AG04450 (cell line): ENCODE measurements around the gene EFCAB6. TPM values are rescaled to one million over a fixed set of nuclear protein-coding genes. Genes with fewer than 3 reads are reported as not detected.

Experiments
- CTCF ChIA-PET: fragments of 300-600, 350-600 bp; formaldehyde crosslinking; extraction: SDS; loops from one replicate; lab custom pipeline; 2022; ENCODE audit warnings: antibody characterized with exemption, inconsistent platforms; lab: Charles Lee
- POLR2A ChIA-PET: fragments of 350-600 bp; formaldehyde crosslinking; extraction: SDS; loops from one replicate; lab custom pipeline; 2021; ENCODE audit warnings: antibody characterized with exemption, inconsistent platforms; lab: Yijun Ruan, JAX
- DNase-seq: peaks from one replicate; pipeline ENCODE4 v3.0.0-alpha.2; 2011; ENCODE audit warnings: low read depth, low spot score
- H3K27ac ChIP-seq: one replicate; pipeline ENCODE4 v1.5.1; 2012; ENCODE audit warnings: low read depth, low read length, control low read depth
- H3K27me3 ChIP-seq: one replicate; pipeline ENCODE4 v1.6.0; 2012; ENCODE audit warnings: low read length; ENCODE audit not compliant: control insufficient read depth, insufficient read depth
- H3K4me3 ChIP-seq: 2 replicates; pipeline ENCODE4 v1.5.1; 2011; ENCODE audit warnings: mild to moderate bottlenecking, low read depth, low read length, control low read depth
- H3K9me3 ChIP-seq: 2 replicates; pipeline ENCODE4 v1.5.1; 2012; ENCODE audit warnings: low read length; ENCODE audit not compliant: control insufficient read depth, insufficient read depth
- CTCF ChIP-seq: IDR thresholded peaks from 2 replicates; pipeline ENCODE4 v1.5.1; 2011; ENCODE audit warnings: low read depth, low read length, control low read depth, inconsistent platforms
- polyA plus RNA-seq: library from polyadenylated mRNA; depleted of rRNA; stranded (reverse); fragments of >200 nt; gene quantifications from 2 replicates; pipeline ENCODE4 v1.2.3, GENCODE V29; 2011

Gene EFCAB6
- polyA plus RNA-seq, 1 experiment: 1.4 TPM

- H3K4me3 ChIP-seq: no peak overlapping the region
- no peak for DNase-seq
- no peak overlapping the region for H3K27ac ChIP-seq
- CTCF ChIA-PET: no interaction called here
- H3K9me3 ChIP-seq: peaks cover 6% of the 10 kb centered on the region; the same call in 1 of the 2 replicates
- TF ChIP-seq CTCF: no peak
- POLR2A ChIA-PET: no interaction called here
- peaks cover 3% of the 10 kb centered on the region for H3K27me3 ChIP-seq
Measured at GRCh38 chr22:43567691-43568324, 244.3 kb downstream of the EFCAB6 start.

GRCh38 chr22:43566561-43567332 is 245.4 kb downstream of the EFCAB6 start:
- TF ChIP-seq CTCF: no peak
- ChIA-PET POLR2A (no interaction called here), CTCF (no interaction called here)
- H3K4me3 ChIP-seq: no peak overlapping the region
- no peak overlapping the region for H3K27ac ChIP-seq
- no peaks in the 10 kb centered on the region for H3K27me3 ChIP-seq
- no peak for DNase-seq
- H3K9me3 ChIP-seq: peaks cover 9% of the 10 kb centered on the region; the same call in 1 of the 2 replicates

GRCh38 chr22:43566021-43566420 is 246.1 kb downstream of the EFCAB6 start:
- ChIA-PET CTCF (no interaction called here), POLR2A (no interaction called here)
- Histone ChIP-seq H3K9me3 (peaks cover 13% of the 10 kb centered on the region; the same call in 1 of the 2 replicates), H3K4me3 (no peak overlapping the region), H3K27ac (no peak overlapping the region), H3K27me3 (no peaks in the 10 kb centered on the region)
- no peak for TF ChIP-seq CTCF
- no peak for DNase-seq

GRCh38 chr22:43564859-43565258 is 247.2 kb downstream of the EFCAB6 start:
- H3K27me3 ChIP-seq: no peaks in the 10 kb centered on the region
- H3K4me3 ChIP-seq: no peak overlapping the region
- H3K27ac ChIP-seq: no peak overlapping the region
- H3K9me3 ChIP-seq: peaks cover 16% of the 10 kb centered on the region; the same call in 1 of the 2 replicates
- ChIA-PET CTCF (no interaction called here), POLR2A (no interaction called here)
- TF ChIP-seq CTCF: no peak
- no peak for DNase-seq

GRCh38 chr22:43563571-43563970 is 248.5 kb downstream of the EFCAB6 start:
- no peak for DNase-seq
- ChIA-PET CTCF (no interaction called here), POLR2A (no interaction called here)

More at GRCh38 chr22:43563571-43563970, 248.5 kb downstream of the EFCAB6 start:
- Histone ChIP-seq H3K27me3 (no peaks in the 10 kb centered on the region), H3K27ac (no peak overlapping the region), H3K9me3 (peaks cover 16% of the 10 kb centered on the region; the same call in 1 of the 2 replicates), H3K4me3 (no peak overlapping the region)
- TF ChIP-seq CTCF: no peak
